ENCODE data around the gene PLEKHH1.
A peak's percentile ranks its signal among the peaks of the same experiment; 100 is the strongest.
"Not testable (repeated sequence)": the region's sequence is repeated elsewhere in the genome, so short reads cannot be mapped to it uniquely, and the experiment has no call there.

Gene PLEKHH1

GRCh38 chr14:67589204-67589770 lies 56.2 kb downstream of the PLEKHH1 start:
- no peak for DNase-seq

- DNase-seq: not testable (repeated sequence)
Measured at GRCh38 chr14:67593650-67594049, 60.6 kb downstream of the PLEKHH1 start.

GRCh38 chr14:67595392-67595791 lies 62.3 kb downstream of the PLEKHH1 start:
- DNase-seq: no peak

- peak; percentile 93 for DNase-seq
Measured at GRCh38 chr14:67599698-67600561, 66.8 kb downstream of the PLEKHH1 start, which contains the start of gene PIGH. PIGH (minus strand) TSS chr14:67600268; CDS start chr14:67600203, 65 bp downstream.

- not testable (repeated sequence) for DNase-seq
Measured at GRCh38 chr14:67600562-67600974, 67.5 kb downstream of the PLEKHH1 start.

GRCh38 chr14:67602076-67602475 lies 69.0 kb downstream of the PLEKHH1 start:
- no peak for DNase-seq

GRCh38 chr14:67602995-67603545 lies 70.0 kb downstream of the PLEKHH1 start:
- DNase-seq: no peak

- DNase-seq: no peak
Measured at GRCh38 chr14:67607646-67608045, 74.6 kb downstream of the PLEKHH1 start.

- no peak for DNase-seq
Measured at GRCh38 chr14:67609642-67610310, 76.7 kb downstream of the PLEKHH1 start.

- DNase-seq: no peak
Measured at GRCh38 chr14:67610491-67610890, 77.4 kb downstream of the PLEKHH1 start.

- peak; percentile 14 for DNase-seq
Measured at GRCh38 chr14:67618617-67619063, 85.5 kb downstream of the PLEKHH1 start.

- DNase-seq: peak; percentile 99
Measured at GRCh38 chr14:67619446-67620216, 86.5 kb downstream of the PLEKHH1 start, which contains the start of gene ARG2. ARG2 (plus strand) TSS chr14:67619920; CDS start chr14:67619978, 58 bp downstream.

GRCh38 chr14:67620217-67620785 lies 87.2 kb downstream of the PLEKHH1 start:
- DNase-seq: no peak

GRCh38 chr14:67622675-67623074 lies 89.6 kb downstream of the PLEKHH1 start:
- no peak for DNase-seq

GRCh38 chr14:67623114-67623513 lies 90.0 kb downstream of the PLEKHH1 start:
- DNase-seq: no peak

- not testable (repeated sequence) for DNase-seq
Measured at GRCh38 chr14:67626131-67626530, 93.0 kb downstream of the PLEKHH1 start.

GRCh38 chr14:67627519-67627918 lies 94.4 kb downstream of the PLEKHH1 start:
- no peak for DNase-seq

GRCh38 chr14:67630186-67630585 lies 97.1 kb downstream of the PLEKHH1 start:
- DNase-seq: no peak

- DNase-seq: no peak
Measured at GRCh38 chr14:67630938-67631337, 97.8 kb downstream of the PLEKHH1 start.

GRCh38 chr14:67633451-67634147 lies 100.5 kb downstream of the PLEKHH1 start:
- DNase-seq: no peak

- no peak for DNase-seq
Measured at GRCh38 chr14:67636361-67636919, 103.3 kb downstream of the PLEKHH1 start.
